HG02798 (cell line): Measurements from ENCODE around the gene ADGRV1.

ENCODE experiments used
- ATAC-seq: cut with Tn5 transposase; IDR thresholded peaks from one replicate; pipeline ENCODE4 v1.9.1; 2021; ENCODE audit warnings: mild to moderate bottlenecking; ENCODE audit not compliant: unreplicated experiment, poor library complexity

ADGRV1 gene

GRCh38 chr5:91074615-91075014 lies 516.0 kb downstream of the ADGRV1 start:
- ATAC-seq, result peak; percentile 82

GRCh38 chr5:91076138-91076537 lies 517.5 kb downstream of the ADGRV1 start:
- no peak for ATAC-seq

- ATAC-seq, result no peak
Observed at GRCh38 chr5:91077623-91078022, 519.0 kb downstream of the ADGRV1 start.

GRCh38 chr5:91079037-91079436 lies 520.4 kb downstream of the ADGRV1 start:
- ATAC-seq, result no peak

- ATAC-seq, result no peak
Observed at GRCh38 chr5:91089758-91090157, 531.2 kb downstream of the ADGRV1 start.

- no peak for ATAC-seq
Observed at GRCh38 chr5:91090995-91091394, 532.4 kb downstream of the ADGRV1 start.

GRCh38 chr5:91091471-91092234 lies 533.1 kb downstream of the ADGRV1 start:
- no peak for ATAC-seq

GRCh38 chr5:91092859-91093783 lies 534.5 kb downstream of the ADGRV1 start:
- ATAC-seq, result no peak

GRCh38 chr5:91095313-91095712 lies 536.7 kb downstream of the ADGRV1 start:
- ATAC-seq, result no peak

- ATAC-seq, result no peak
Observed at GRCh38 chr5:91095786-91096385, 537.3 kb downstream of the ADGRV1 start.

- ATAC-seq, result no peak
Observed at GRCh38 chr5:91098541-91098940, 539.9 kb downstream of the ADGRV1 start.

GRCh38 chr5:91101600-91102379 lies 543.2 kb downstream of the ADGRV1 start:
- ATAC-seq, result peak; percentile 97

- ATAC-seq, result no peak
Observed at GRCh38 chr5:91103353-91104061, 544.9 kb downstream of the ADGRV1 start.

- ATAC-seq, result no peak
Observed at GRCh38 chr5:91104062-91104448, 545.5 kb downstream of the ADGRV1 start.

GRCh38 chr5:91106842-91107511 lies 548.4 kb downstream of the ADGRV1 start:
- no peak for ATAC-seq

- ATAC-seq, result no peak
Observed at GRCh38 chr5:91109634-91110033, 551.0 kb downstream of the ADGRV1 start.

- ATAC-seq, result no peak
Observed at GRCh38 chr5:91110686-91111085, 552.1 kb downstream of the ADGRV1 start.

- no peak for ATAC-seq
Observed at GRCh38 chr5:91111473-91112238, 553.1 kb downstream of the ADGRV1 start.
